T47D (cell line): ENCODE measurements around the gene TMEM183A.

Experiments
- DNase-seq, 2 experiments: peaks; one replicate each; pipeline versions ENCODE4 v3.0.0 to v3.0.0-alpha.2; 2011 to 2012; ENCODE audit warnings: low read depth in 1 of 2, low spot score in 1 of 2
- JUND ChIP-seq: IDR thresholded peaks from 2 replicates; pipeline ENCODE4 v1.6.1; 2012; ENCODE audit warnings: low read depth
- in situ Hi-C: cut with HindIII; loops from 2 replicates; pipeline ENCODE4 v1.10.0; 2016; ENCODE audit warnings: low sequenced_read_pairs, low pct_unique_long_range_greater_than_20kb

Gene TMEM183A

GRCh38 chr1:203006948-203007871, at the start of gene TMEM183A:
TSS of gene TMEM183A (plus strand) at chr1:203007374. CDS start at chr1:203007466, 92 bp downstream.
- in situ Hi-C loops: no loop called here
- TF ChIP-seq JUND: no peak
- DNase-seq: peak; percentile 78 to 99

GRCh38 chr1:202957733-202958543, 49.2 kb upstream of the TMEM183A start, which contains the start of gene ADIPOR1:
TSS of gene ADIPOR1 (minus strand) at chr1:202958312. CDS start at chr1:202951070, 7,242 bp downstream.
- no peak for TF ChIP-seq JUND
- in situ Hi-C loops: no loop called here
- peak; percentile 93 to 100 for DNase-seq

GRCh38 chr1:202958544-202959275, 48.5 kb upstream of the TMEM183A start:
- TF ChIP-seq JUND: no peak
- DNase-seq: no peak
- in situ Hi-C loops: no loop called here

- no peak for TF ChIP-seq JUND
- no peak for DNase-seq
- in situ Hi-C loops: no loop called here
Observed at GRCh38 chr1:202959276-202959620, 47.9 kb upstream of the TMEM183A start.

- DNase-seq: no peak
- TF ChIP-seq JUND: no peak
- in situ Hi-C loops: no loop called here
Observed at GRCh38 chr1:202961220-202961880, 45.8 kb upstream of the TMEM183A start.

GRCh38 chr1:202964791-202965410, 42.3 kb upstream of the TMEM183A start:
- no peak for TF ChIP-seq JUND
- in situ Hi-C loops: no loop called here
- DNase-seq: no peak

- in situ Hi-C loops: no loop called here
- no peak for DNase-seq
- no peak for TF ChIP-seq JUND
Observed at GRCh38 chr1:202965422-202965821, 41.8 kb upstream of the TMEM183A start.

GRCh38 chr1:202966006-202966898, 40.9 kb upstream of the TMEM183A start:
- no peak for DNase-seq
- in situ Hi-C loops: no loop called here
- no peak for TF ChIP-seq JUND

GRCh38 chr1:202967684-202968281, 39.4 kb upstream of the TMEM183A start:
- in situ Hi-C loops: no loop called here
- no peak for DNase-seq
- no peak for TF ChIP-seq JUND

GRCh38 chr1:202968351-202968750, 38.8 kb upstream of the TMEM183A start:
- TF ChIP-seq JUND: no peak
- in situ Hi-C loops: no loop called here
- DNase-seq: no peak
